HCT116 (cell line): ENCODE results near the gene TLE5. TPM values are rescaled to one million over a fixed set of nuclear protein-coding genes. Genes with fewer than 3 reads are reported as not detected.
A peak's percentile ranks its signal among the peaks of the same experiment; 100 is the strongest.

Experiments
- ATAC-seq: fragments of 200-7000 bp; cut with Tn5 transposase; 2 replicates; pipeline ENCODE4 v1.9.1; 2020; ENCODE audit warnings: mild to moderate bottlenecking, moderate library complexity
- BruUV-seq: library from RNA; stranded (reverse); fragments of 400-500 nt; replicated peaks from 2 replicates; lab custom pipeline; 2021; lab: Mats Ljungman, UMichigan
- CTCF ChIA-PET: fragments of 300-600 bp; sonication (Branson Sonifier 250); formaldehyde crosslinking; loops from one replicate; lab custom pipeline; 2021; ENCODE audit warnings: antibody characterized with exemption; lab: Charles Lee
- POLR2A ChIA-PET: fragments of 300-600, 350-600 bp; sonication (Branson Sonifier 250); formaldehyde crosslinking; loops from one replicate; lab custom pipeline; 2021; ENCODE audit warnings: antibody characterized with exemption; lab: Charles Lee
- RAD21 ChIA-PET, 2 experiments: fragments of 300-600 bp; sonication (Branson Sonifier 250); formaldehyde crosslinking; loops; one replicate each; lab custom pipeline; 2023; ENCODE audit warnings: low total read pairs in 2 of 2; ENCODE audit not compliant: uncharacterized antibody in 2 of 2, unreplicated experiment in 2 of 2, low non-redundant PET in 1 of 2; lab: Charles Lee
- DNase-seq: peaks from one replicate; pipeline ENCODE4 v3.0.0-alpha.2; 2010; ENCODE audit warnings: low read depth, low spot score
- H2AFZ ChIP-seq: fragments of 200-600 bp; shearing (Covaris generic), sonication (generic); 2 replicates; pipeline ENCODE4 v1.6.1; 2017; ENCODE audit warnings: low read depth, mixed run types, mixed read lengths, antibody characterized with exemption, low read length; ENCODE audit not compliant: poor library complexity, severe bottlenecking
- H3K27ac ChIP-seq: 2 replicates; pipeline ENCODE4 v1.5.1; 2012; ENCODE audit warnings: low read depth, low read length
- H3K27me3 ChIP-seq: fragments of 200-600 bp; sonication (generic); 2 replicates; pipeline ENCODE4 v1.6.1; 2016; ENCODE audit warnings: mixed run types, low read length, mixed read lengths; ENCODE audit not compliant: insufficient read depth
- H3K36me3 ChIP-seq, 2 experiments: fragments of 200-500 bp in 1 of 2; fragments of 200-600 bp in 1 of 2; sonication (Bioruptor generic) in 1 of 2; sonication (generic) in 1 of 2; 2 replicates each; pipeline versions ENCODE4 v1.5.1 to v1.6.1; 2014 to 2016; ENCODE audit warnings: low read length in 2 of 2, inconsistent platforms in 1 of 2, mixed read lengths in 1 of 2, mixed run types in 1 of 2; ENCODE audit not compliant: insufficient read depth in 2 of 2, control insufficient read depth in 1 of 2
- H3K4me1 ChIP-seq, 2 experiments: fragments of 200-600 bp in 1 of 2; sonication (generic) in 1 of 2; 2 replicates each; pipeline versions ENCODE4 v1.5.1 to v1.6.1; 2012 to 2017; ENCODE audit warnings: low read length in 2 of 2, inconsistent platforms in 1 of 2, mild to moderate bottlenecking in 1 of 2, mixed read lengths in 1 of 2, mixed run types in 1 of 2, moderate library complexity in 1 of 2; ENCODE audit not compliant: insufficient read depth in 2 of 2, control insufficient read depth in 1 of 2
- H3K4me2 ChIP-seq: fragments of 200-600 bp; sonication (generic); 2 replicates; pipeline ENCODE4 v1.6.1; 2017; ENCODE audit warnings: mixed run types, low read length, mixed read lengths
- H3K4me3 ChIP-seq, 2 experiments: fragments of 200-600 bp in 1 of 2; sonication (generic) in 1 of 2; replicated peaks in 1 of 2; 2 replicates each; pipeline ENCODE4 v1.5.1; 2011 to 2016; ENCODE audit warnings: low read length in 2 of 2, control low read depth in 1 of 2, low read depth in 1 of 2, mild to moderate bottlenecking in 1 of 2, mixed read lengths in 1 of 2, mixed run types in 1 of 2
- H3K79me2 ChIP-seq: fragments of 200-600 bp; sonication (generic); 2 replicates; pipeline ENCODE4 v1.6.1; 2017; ENCODE audit warnings: mild to moderate bottlenecking, mixed run types, low read length, moderate library complexity, mixed read lengths; ENCODE audit not compliant: insufficient read depth
- H3K9ac ChIP-seq: fragments of 200-600 bp; sonication (generic); 2 replicates; pipeline ENCODE4 v1.6.1; 2016; ENCODE audit warnings: low read length, mixed read lengths
- H3K9me2 ChIP-seq: fragments of 200-600 bp; sonication (generic), shearing (Covaris generic); 2 replicates; pipeline ENCODE4 v1.6.1; 2017; ENCODE audit warnings: mixed run types, mild to moderate bottlenecking, moderate library complexity; ENCODE audit not compliant: insufficient read depth
- H3K9me3 ChIP-seq, 2 experiments: fragments of 200-500 bp in 1 of 2; fragments of 200-600 bp in 1 of 2; sonication (Bioruptor generic) in 1 of 2; sonication (generic) in 1 of 2; 2 replicates each; pipeline ENCODE4 v1.6.1; 2014 to 2017; ENCODE audit warnings: low read length in 2 of 2, mixed read lengths in 2 of 2, inconsistent platforms in 1 of 2, low read depth in 1 of 2, mild to moderate bottlenecking in 1 of 2, mixed run types in 1 of 2, moderate library complexity in 1 of 2; ENCODE audit not compliant: control insufficient read depth in 1 of 2, insufficient read depth in 1 of 2
- H4K20me1 ChIP-seq: fragments of 200-600 bp; sonication (generic), shearing (Covaris generic); 2 replicates; pipeline ENCODE4 v1.6.1; 2017; ENCODE audit warnings: mixed run types, mild to moderate bottlenecking, moderate library complexity; ENCODE audit not compliant: insufficient read depth
- ATF3 ChIP-seq: IDR thresholded peaks from 2 replicates; pipeline ENCODE4 v1.6.1; 2012
- CEBPB ChIP-seq: IDR thresholded peaks from 2 replicates; pipeline ENCODE4 v1.6.1; 2012; ENCODE audit warnings: low read depth
- CTCF ChIP-seq, 3 experiments: fragments of 200-600 bp in 1 of 3; sonication (generic) in 1 of 3; IDR thresholded peaks in 2 of 3; conservative IDR thresholded peaks in 1 of 3; 2 replicates each; pipeline ENCODE4 v1.5.1; 2012 to 2017; ENCODE audit warnings: low read depth in 2 of 3, low read length in 2 of 3, antibody characterized with exemption in 1 of 3, borderline replicate concordance in 1 of 3, control low read depth in 1 of 3, mild to moderate bottlenecking in 1 of 3, mixed read lengths in 1 of 3, mixed run types in 1 of 3, moderate library complexity in 1 of 3; ENCODE audit not compliant: insufficient read depth in 1 of 3
- EGR1 ChIP-seq: IDR thresholded peaks from 2 replicates; pipeline ENCODE4 v1.6.1; 2012; ENCODE audit warnings: low read depth
- EZH2 ChIP-seq: fragments of 200-600 bp; sonication (generic); IDR thresholded peaks from 2 replicates; pipeline ENCODE4 v1.6.1; 2017; ENCODE audit warnings: antibody characterized with exemption, mixed run types
- FOSL1 ChIP-seq: IDR thresholded peaks from 2 replicates; pipeline ENCODE4 v1.6.1; 2012; ENCODE audit warnings: low read depth
- JUND ChIP-seq: IDR thresholded peaks from 2 replicates; pipeline ENCODE4 v1.6.1; 2012
- RAD21 ChIP-seq: IDR thresholded peaks from 2 replicates; pipeline ENCODE4 v1.6.1; 2012; ENCODE audit warnings: low read depth, mild to moderate bottlenecking
- SP1 ChIP-seq: IDR thresholded peaks from 2 replicates; pipeline ENCODE4 v1.6.1; 2012; ENCODE audit warnings: low read depth
- SRF ChIP-seq: IDR thresholded peaks from 2 replicates; pipeline ENCODE4 v1.6.1; 2012; ENCODE audit warnings: low read depth
- TCF7L2 ChIP-seq: IDR thresholded peaks from 2 replicates; pipeline ENCODE4 v1.7.0; 2011; ENCODE audit warnings: borderline replicate concordance, inconsistent platforms; ENCODE audit not compliant: insufficient read depth, insufficient read length; ENCODE audit errors: extremely low read depth
- YY1 ChIP-seq: IDR thresholded peaks from 2 replicates; pipeline ENCODE4 v1.6.1; 2011; ENCODE audit warnings: low read length, low read depth, moderate library complexity, mild to moderate bottlenecking; ENCODE audit not compliant: insufficient replicate concordance; ENCODE audit errors: extremely low read depth
- ZBTB33 ChIP-seq: IDR thresholded peaks from 2 replicates; pipeline ENCODE4 v1.6.1; 2011; ENCODE audit warnings: mild to moderate bottlenecking, low read length, moderate library complexity; ENCODE audit not compliant: insufficient replicate concordance; ENCODE audit errors: extremely low read depth
- intact Hi-C: fragments of 100-400 bp; cut with micrococcal nuclease; formaldehyde crosslinking; loops from 2 replicates; pipeline ENCODE4 v1.10.0; 2022
- total RNA-seq: library from RNA; stranded (reverse); gene quantifications from one replicate; pipeline ENCODE4 v1.2.1, GENCODE V29; 2021; ENCODE audit not compliant: unreplicated experiment

TLE5 gene
- total RNA-seq, 1 experiment from 2014 or later, result 263 TPM

GRCh38 chr19:3029065-3029923 is 33.0 kb downstream of the TLE5 start, which contains the start of gene TLE2:
TSS of gene TLE2 (minus strand) at chr19:3029280. CDS start at chr19:3028904, 376 bp downstream.
- H3K27ac ChIP-seq, result peak within 1 kb of the TSS; percentile 51; the same call in 1 of the 2 replicates
- H2AFZ ChIP-seq, result no peak within 1 kb of the TSS
- BruUV-seq, result no TSS peak
- ChIA-PET POLR2A (no interaction called here), CTCF (no interaction called here), RAD21 (no interaction called here)
- H3K4me3 ChIP-seq, result peak within 1 kb of the TSS; percentile 64 to 71
- H4K20me1 ChIP-seq, result no peaks in the 10 kb centered on the region
- peak within 1 kb of the TSS; percentile 79 for H3K4me2 ChIP-seq
- intact Hi-C loops, result no loop called here
- peak; percentile 73 for ATAC-seq
- no peak for TF ChIP-seq CEBPB
- TF ChIP-seq FOSL1, result no peak
- TF ChIP-seq EGR1, result no peak
- no peak for TF ChIP-seq SP1
- TF ChIP-seq EZH2, result no peak
- TF ChIP-seq RAD21, result no peak
- peak within 1 kb of the TSS; percentile 65 for H3K9ac ChIP-seq
- no peaks in the 10 kb centered on the region for H3K9me3 ChIP-seq
- H3K79me2 ChIP-seq, result no peaks in the 10 kb centered on the region
- H3K36me3 ChIP-seq, result no peaks in the 10 kb centered on the region
- no peaks in the 10 kb centered on the region for H3K9me2 ChIP-seq
- no peak for DNase-seq
- H3K4me1 ChIP-seq, result peaks cover 1 to 27% of the 10 kb centered on the region in 2 experiments; a peak in 3 of 4 replicates
- no peaks in the 10 kb centered on the region; the same call in 1 of the 2 replicates for H3K27me3 ChIP-seq

GRCh38 chr19:3028305-3029064 is 33.8 kb downstream of the TLE5 start:
- peak; percentile 38 for ATAC-seq
- CTCF ChIA-PET, result interaction anchor here (1.5 kb wide), 1 partner anchor 8 kb away, joined by 4 read pairs; no protein-coding TSS in a partner anchor
- TF ChIP-seq CTCF (IDR thresholded peaks at IDR 0.05 in 2 of 3, conservative IDR thresholded peaks at IDR 0.05 in 1 of 3; ENCODE audit: borderline replicate concordance in 1 of 3, insufficient read depth in 1 of 3, low read depth in 2 of 3, low read length in 2 of 3) (no peak), ATF3 (no peak), JUND (no peak), SRF (no peak), YY1 (no peak), ZBTB33 (no peak), SP1 (no peak), TCF7L2 (no peak)

More at GRCh38 chr19:3028305-3029064, 33.8 kb downstream of the TLE5 start:
- H3K79me2 ChIP-seq, result no peaks in the 10 kb centered on the region
- ChIA-PET RAD21 (no interaction called here), POLR2A (no interaction called here)
- no TSS peak for BruUV-seq
- intact Hi-C loops, result no loop called here
- H3K36me3 ChIP-seq, result no peaks in the 10 kb centered on the region
- no peak overlapping the region for H2AFZ ChIP-seq
- H3K9me3 ChIP-seq, result no peaks in the 10 kb centered on the region
- no peak for DNase-seq
- H4K20me1 ChIP-seq, result no peaks in the 10 kb centered on the region
- peak overlapping the region; percentile 64 to 71 for H3K4me3 ChIP-seq
- no peaks in the 10 kb centered on the region for H3K9me2 ChIP-seq
- peak overlapping the region; percentile 51; the same call in 1 of the 2 replicates for H3K27ac ChIP-seq
- peak overlapping the region; percentile 65 for H3K9ac ChIP-seq
- H3K4me2 ChIP-seq, result peak overlapping the region; percentile 79
- no peaks in the 10 kb centered on the region; the same call in 1 of the 2 replicates for H3K27me3 ChIP-seq
- peaks cover 0 to 19% of the 10 kb centered on the region in 2 experiments; a peak in 2 of 4 replicates for H3K4me1 ChIP-seq
